EL (cell line): ENCODE data around the gene CRYL1.
A peak's percentile ranks its signal among the peaks of the same experiment; 100 is the strongest.

ENCODE experiments used
- DNase-seq: peaks from one replicate; pipeline ENCODE4 v3.0.0-alpha.2; 2016

Gene CRYL1

GRCh38 chr13:20525601-20526544, at the start of gene CRYL1:
TSS of gene CRYL1 (minus strand) at chr13:20525857. CDS start at chr13:20525794, 63 bp downstream.
- peak; percentile 74 for DNase-seq

- DNase-seq = no peak
These were observed 48.0 kb upstream of the CRYL1 start for GRCh38 chr13:20573636-20574035.

- DNase-seq = no peak
These were observed 47.5 kb upstream of the CRYL1 start for GRCh38 chr13:20573186-20573585.

DNA sequence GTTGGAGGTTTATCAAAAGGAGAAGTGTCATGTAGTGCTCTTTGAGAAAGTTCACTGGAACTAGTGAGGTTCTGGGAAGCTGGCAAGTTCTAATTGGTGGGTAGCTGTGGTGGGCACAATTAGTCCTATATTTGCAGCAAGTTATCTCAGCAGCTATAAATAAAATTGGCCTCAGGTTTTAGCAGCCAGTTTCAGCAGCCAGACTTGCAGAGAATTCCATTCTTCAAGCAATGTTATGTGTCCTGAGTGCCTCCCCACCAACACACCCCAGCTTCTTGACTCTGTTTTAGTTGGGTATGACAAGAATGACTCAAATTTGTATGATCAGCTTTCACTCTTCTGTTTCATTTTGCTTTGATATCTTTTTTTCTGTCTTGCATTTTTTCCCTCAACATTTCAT, 46.0 kb upstream of the CRYL1 start:
- DNase-seq = no peak

DNA sequence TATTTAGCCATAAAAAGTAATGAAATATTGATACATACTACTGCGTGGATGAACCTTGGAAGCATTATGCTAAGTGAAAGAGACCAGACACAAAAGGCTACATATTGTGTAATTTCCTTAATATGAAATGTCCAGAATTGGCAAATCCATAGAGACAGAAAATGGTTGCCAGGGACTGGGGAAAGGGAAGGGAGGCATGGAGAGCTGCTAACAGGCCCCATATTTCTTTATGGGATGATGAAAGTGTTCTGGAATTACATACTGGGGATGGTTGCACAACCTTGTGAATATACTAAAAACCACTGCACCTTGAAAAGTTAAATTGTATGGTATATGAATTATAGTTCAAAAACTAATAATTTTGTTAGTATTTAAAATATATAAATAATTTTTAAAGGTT, 44.9 kb upstream of the CRYL1 start:
- DNase-seq = peak; percentile 25

- DNase-seq = no peak
These were observed 42.3 kb upstream of the CRYL1 start for GRCh38 chr13:20567881-20568528.

DNA sequence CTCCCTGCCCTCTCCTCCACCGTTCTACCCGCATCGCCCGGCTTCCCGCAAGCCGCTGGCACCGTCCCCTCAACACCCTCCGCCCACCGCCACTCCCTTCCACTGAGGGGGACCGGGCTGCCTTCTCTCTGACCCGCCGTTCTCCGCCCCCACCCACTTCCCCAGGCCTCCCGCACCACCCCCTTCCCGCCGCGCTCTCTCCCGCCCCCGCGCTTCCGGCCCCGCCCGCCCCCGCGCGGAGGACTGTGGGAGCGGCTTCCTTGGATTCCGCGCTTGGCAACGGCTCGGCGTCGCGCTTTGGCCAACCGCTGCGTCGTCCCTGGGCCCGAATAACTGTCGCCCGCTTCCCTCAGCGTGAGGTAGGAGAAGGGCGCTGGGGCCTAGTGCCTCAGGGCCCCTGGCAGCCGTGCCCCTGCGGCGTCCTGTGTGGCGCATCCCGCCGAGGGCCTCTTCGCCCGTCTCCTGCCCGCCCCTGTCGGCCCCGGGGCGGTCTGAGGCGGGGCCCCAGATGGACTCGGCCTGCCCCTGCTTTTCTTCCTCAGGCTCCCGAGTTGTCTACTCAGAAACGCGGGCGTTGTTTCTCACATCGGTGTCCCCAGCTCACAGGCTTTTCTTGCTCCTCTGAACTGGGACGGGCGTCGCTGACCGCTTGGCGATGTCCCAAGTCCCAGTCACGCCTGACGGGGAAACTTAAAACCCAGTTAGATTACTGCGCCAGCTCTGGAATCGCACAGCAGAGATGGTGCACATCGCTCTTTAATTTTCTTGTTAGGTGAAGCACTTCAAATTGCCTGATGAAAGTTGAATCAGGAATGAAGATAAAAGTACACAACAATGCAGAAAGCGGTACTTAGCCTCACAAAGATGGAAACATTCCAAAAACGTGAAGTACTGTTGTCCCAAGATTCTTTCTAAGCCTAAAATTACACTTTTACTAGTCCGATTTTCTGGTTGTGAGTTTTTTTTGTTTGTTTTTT, 41.5 kb upstream of the CRYL1 start, which contains the start of gene IFT88:
IFT88 (plus strand) TSS at position 260 of the 977 bp plus-strand sequence. CDS start 7,229 bp downstream, outside the sequence.
- DNase-seq = peak; percentile 90

- peak; percentile 81 for DNase-seq
These were observed 40.8 kb upstream of the CRYL1 start for GRCh38 chr13:20566468-20566897.

DNA sequence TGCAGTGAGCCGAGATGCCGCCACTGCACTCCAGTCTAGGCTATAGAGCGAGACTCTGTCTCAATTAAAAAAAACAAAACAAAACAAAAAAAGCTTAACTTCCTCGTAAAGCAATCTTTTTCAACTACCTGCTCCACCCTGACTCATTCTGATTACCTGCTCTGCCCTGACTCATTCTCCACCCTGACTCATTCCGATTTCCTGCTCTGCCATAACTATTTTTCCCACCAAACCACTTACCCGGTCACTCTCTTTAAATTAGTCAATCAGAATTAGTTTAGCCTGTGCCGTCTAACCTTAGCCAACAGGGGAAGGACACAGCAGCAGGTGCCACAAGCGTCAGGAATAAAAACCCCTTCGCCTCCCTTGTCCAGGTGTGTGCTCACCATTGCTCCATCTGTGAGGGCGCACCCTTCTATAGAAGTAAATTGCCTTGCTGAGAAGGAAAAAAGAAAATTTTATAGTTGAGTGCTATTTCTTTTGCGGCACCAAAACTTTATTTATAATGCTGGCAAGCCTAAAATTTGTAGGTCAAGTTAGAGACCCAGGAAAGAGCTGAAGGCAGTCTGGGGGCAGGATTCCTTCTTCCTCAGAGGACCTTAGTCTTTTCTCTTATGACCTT, 39.6 kb upstream of the CRYL1 start:
- no peak for DNase-seq

DNA sequence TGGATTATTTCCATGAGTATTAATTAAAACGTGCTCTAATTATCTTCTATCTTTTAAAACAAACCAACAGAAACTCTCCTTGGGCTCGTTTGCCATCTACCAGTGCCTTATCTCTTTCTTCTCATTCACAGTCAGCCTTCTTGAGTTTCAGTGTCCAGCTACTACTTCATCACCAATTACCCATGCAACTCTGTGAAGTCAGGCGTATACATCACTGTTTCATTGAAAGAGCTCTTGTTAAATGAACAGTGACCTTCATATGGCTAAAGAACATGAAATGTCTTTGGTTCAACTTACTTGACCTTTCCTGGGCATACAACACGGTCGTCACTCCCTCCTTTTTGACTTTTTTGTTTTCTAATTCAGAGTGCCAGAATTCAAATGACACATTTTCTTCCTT, 36.1 kb upstream of the CRYL1 start:
- no peak for DNase-seq

DNA sequence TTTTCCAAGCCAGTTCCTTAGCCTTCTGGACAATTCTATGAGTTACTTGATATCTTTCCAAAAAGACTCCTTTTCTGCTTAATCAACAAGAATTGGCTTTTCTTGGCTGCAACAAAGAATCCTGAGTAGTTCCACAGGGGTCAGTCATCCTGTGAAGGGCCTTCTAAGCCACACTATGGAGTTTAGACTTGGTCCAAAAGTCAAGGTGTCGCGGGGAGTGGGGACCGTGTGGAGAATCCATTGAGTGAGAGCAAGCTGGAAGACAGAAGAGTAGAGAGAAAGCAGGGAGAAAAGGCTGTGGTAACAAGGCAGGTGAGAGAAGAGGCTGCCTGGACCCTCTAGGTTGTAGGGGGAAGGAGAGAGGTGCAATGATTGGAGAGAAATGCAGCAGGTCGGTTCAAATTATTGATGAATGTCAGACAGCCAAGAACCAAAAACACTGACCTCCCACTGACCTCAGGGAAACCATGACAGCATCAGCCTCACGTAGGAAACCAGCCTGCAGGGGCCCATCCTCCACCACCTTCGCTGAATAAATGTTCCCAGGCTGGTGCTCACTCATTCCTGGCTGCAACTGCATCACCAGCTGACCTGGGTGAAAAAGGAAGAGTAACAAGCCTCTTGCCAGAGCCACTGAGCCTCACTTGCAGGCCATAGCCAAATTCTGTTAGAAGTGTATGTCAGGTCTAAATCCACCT, 34.2 kb upstream of the CRYL1 start:
- no peak for DNase-seq

DNA sequence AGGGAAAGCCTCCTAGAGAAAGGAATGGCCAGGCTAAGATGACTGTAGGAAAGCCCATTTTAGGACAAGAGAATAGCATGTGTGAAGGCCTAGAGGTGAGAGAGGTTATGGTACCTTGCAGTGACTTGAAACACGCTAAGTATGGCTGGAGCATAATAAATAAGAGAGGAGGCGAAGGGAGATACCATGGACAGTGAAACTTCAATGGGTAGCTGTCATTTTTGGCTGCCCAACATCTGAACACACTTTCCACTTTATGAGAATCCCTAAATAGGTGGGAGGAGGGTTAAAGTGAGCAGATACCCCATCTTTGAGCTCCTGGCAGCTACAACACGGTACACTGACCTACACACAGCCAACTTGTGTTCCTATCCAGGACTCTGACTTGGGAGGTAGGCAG, 33.3 kb upstream of the CRYL1 start:
- no peak for DNase-seq

- DNase-seq = no peak
These were observed 27.7 kb upstream of the CRYL1 start for GRCh38 chr13:20553311-20553710.

DNA sequence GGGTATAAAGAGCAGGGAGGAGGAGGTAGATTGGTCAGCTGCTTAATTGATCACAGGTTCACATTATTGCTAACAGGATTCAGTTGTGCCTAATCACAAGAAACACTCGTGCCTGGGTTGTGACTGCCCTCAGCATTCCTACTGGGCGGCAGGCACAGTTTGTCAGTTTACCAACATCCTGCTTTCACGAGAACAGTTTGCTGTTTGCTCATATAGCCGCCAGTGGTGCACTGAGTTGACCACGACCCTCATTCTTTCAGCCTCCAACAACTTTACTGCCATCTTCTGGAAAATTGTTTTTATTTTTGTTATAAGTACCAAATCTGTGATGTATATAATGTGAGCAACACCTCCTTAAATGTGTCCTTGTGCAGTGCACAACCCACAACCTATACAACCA, 25.1 kb upstream of the CRYL1 start:
- DNase-seq = peak; percentile 7

GRCh38 chr13:20547479-20547908, 21.8 kb upstream of the CRYL1 start:
- no peak for DNase-seq

GRCh38 chr13:20546556-20546955, 20.9 kb upstream of the CRYL1 start:
- no peak for DNase-seq

DNA sequence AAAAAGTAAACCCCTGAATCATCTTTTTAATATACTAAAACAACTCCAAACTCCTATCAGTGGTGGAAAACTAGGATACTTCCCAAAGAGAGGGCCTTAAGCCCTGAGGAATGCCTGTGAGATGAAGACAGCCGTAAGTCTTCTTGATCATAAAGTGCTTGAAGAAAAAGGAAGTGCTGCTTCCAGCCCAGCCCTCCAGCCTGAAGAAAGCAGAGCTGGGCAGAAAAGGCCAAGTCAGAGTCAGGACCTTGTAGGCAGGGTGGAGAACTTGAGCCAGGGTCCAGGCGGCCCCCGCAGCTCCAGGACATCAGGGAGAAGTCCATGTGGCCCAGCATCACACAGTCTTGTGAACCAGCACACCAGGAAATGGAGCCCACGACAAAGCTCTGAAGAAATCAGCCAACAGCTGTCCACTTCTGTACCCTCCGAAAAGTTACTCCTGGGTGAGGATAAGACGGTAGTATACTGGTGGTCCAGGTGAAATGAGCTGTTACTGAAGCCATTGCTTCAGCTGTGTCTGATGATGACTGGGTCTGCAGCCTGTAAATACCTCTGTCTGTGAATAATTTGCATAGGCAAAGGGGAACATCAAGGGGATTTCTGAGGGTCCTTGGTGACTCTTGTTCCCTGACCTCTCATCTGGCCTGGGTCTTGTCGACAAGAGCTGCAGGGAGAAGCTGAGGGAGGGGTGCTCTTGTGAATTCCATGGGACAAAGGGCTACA, 18.7 kb upstream of the CRYL1 start:
- DNase-seq = no peak

- no peak for DNase-seq
These were observed 11.3 kb upstream of the CRYL1 start for GRCh38 chr13:20536992-20537391.

DNA sequence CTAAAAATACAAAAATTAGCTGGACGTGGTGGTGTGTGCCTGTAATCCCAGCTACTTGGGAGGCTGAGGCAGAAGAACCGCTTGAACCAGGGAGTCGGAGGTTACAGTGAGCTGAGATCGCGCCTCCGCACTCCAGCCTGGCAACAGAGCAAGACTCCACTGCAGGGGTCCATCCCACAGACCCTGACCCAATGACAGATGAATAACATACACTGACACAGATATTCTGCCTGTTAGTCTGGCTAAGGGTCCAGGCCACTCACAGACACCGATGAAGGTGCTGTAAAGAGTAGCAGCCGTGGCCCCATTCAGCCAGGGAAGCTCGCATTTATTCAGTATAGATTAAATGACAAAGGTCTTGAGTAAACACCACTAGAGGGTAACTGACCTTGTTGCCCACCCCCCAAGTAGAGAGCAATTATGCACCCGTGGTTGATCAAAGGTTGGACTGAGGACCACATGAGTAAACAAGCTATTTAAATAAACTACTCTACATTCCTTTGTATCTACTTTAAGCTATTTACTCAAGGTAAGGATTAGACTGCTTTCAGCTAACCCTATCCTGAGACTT, 8.5 kb upstream of the CRYL1 start:
- no peak for DNase-seq

DNA sequence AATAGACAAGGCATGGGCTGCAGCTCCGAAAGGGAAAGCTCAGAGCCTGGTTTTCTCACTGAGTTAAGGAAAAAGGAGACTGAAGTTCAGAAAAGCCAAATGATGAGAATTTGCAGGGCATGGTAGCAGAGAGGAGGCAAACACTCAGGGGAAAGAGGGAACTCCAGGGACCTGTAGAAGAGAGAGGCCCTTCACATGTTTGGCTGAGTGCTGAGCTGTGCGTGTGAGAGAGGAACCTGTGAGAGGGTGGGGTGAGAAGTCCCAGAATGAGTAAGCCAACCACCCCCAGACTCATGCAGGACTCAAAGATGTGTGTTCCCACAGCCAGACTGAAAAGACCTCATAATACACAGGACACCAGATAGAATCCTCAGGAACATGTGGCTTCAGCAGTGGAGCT, 2.8 kb upstream of the CRYL1 start:
- DNase-seq = no peak

GRCh38 chr13:20526664-20527063, 1.0 kb upstream of the CRYL1 start:
- DNase-seq = peak; percentile 24
